ENCODE results near the gene C1QTNF8. TPM values are rescaled to one million over a fixed set of nuclear protein-coding genes. Genes with fewer than 3 reads are reported as not detected.

C1QTNF8 gene
- total and polyA plus RNA-seq, 2 of the 8 experiments (the other 6 are each of a cell fraction or from before 2014, with no cell fraction given), result not detected

DNA sequence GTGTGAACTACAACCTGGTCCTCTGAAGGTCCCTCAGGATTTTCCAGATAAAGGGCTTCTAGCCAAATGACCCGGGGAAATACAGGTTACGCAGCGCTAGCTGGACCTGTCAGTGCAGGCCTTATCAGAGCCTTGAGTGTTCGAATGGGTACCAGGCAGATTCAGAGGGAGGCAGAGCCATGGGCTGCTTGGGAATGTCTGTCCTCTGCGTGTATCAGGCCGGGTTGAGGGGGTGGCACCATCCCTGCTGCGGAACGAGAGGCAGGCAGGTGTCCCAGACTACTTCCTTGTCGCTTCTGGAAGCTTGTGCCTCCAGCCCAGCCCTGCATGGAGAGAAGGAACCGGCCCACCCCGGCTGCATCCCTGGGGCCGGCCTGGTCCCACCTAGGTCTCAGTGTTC, 57.1 kb downstream of the C1QTNF8 start (continued):
- TF ChIP-seq NRF1 (IDR thresholded peaks at IDR 0.05; ENCODE audit: low read depth, low read length), result no peak
- no peak for TF ChIP-seq RNF2 (IDR thresholded peaks at IDR 0.05; ENCODE audit: borderline replicate concordance, low read depth, low read length, missing control alignments, poor library complexity, severe bottlenecking)

Other genes starting within 250 kb of the C1QTNF8 start
- 3.5 and 5.1 TPM in 2 replicates for gene LMF1, start 125.3 kb downstream of the C1QTNF8 start, total RNA-seq (2021; fragmentation: NEBNext Ultra II Directional; extraction: Animal tissue kit (Norgen Biotek cat#: 25700))
- 9.0 and 9.1 TPM in 2 replicates for gene LMF1, start 125.3 kb downstream of the C1QTNF8 start, polyA plus RNA-seq (2011; rRNA removed)
- gene SOX8, start 114.5 kb downstream of the C1QTNF8 start, total RNA-seq (2021; fragmentation: NEBNext Ultra II Directional; extraction: Animal tissue kit (Norgen Biotek cat#: 25700)), result 5.7 and 6.4 TPM in 2 replicates
- 2.2 and 4.5 TPM in 2 replicates for gene SOX8, start 114.5 kb downstream of the C1QTNF8 start, polyA plus RNA-seq (2011; rRNA removed)
- gene SSTR5, start 23.5 kb downstream of the C1QTNF8 start, total RNA-seq (2021; fragmentation: NEBNext Ultra II Directional; extraction: Animal tissue kit (Norgen Biotek cat#: 25700)), result 0.31 and 0.56 TPM in 2 replicates
- 0.60 and 0.61 TPM in 2 replicates for gene SSTR5, start 23.5 kb downstream of the C1QTNF8 start, polyA plus RNA-seq (2011; rRNA removed)
- 27.2 and 28.7 TPM in 2 replicates for gene CACNA1H, start 56.9 kb upstream of the C1QTNF8 start, total RNA-seq (2021; fragmentation: NEBNext Ultra II Directional; extraction: Animal tissue kit (Norgen Biotek cat#: 25700))
- 14.0 and 27.4 TPM in 2 replicates for gene CACNA1H, start 56.9 kb upstream of the C1QTNF8 start, polyA plus RNA-seq (2011; rRNA removed)
- not detected in 2 replicates for gene TPSG1, start 129.0 kb upstream of the C1QTNF8 start, total RNA-seq (2021; fragmentation: NEBNext Ultra II Directional; extraction: Animal tissue kit (Norgen Biotek cat#: 25700))
- gene TPSG1, start 129.0 kb upstream of the C1QTNF8 start, polyA plus RNA-seq (2011; rRNA removed), result not detected in 2 replicates
- gene TPSB2, start 133.9 kb upstream of the C1QTNF8 start, total RNA-seq (2021; fragmentation: NEBNext Ultra II Directional; extraction: Animal tissue kit (Norgen Biotek cat#: 25700)), result not detected in 2 replicates
- gene TPSB2, start 133.9 kb upstream of the C1QTNF8 start, polyA plus RNA-seq (2011; rRNA removed), result 0.08 TPM in 1 of 2 replicates, not detected in the other
- gene TPSAB1, start 144.5 kb upstream of the C1QTNF8 start, total RNA-seq (2021; fragmentation: NEBNext Ultra II Directional; extraction: Animal tissue kit (Norgen Biotek cat#: 25700)), result not detected in 2 replicates
- gene TPSAB1, start 144.5 kb upstream of the C1QTNF8 start, polyA plus RNA-seq (2011; rRNA removed), result 0.09 TPM in 2 replicates
- not detected in 2 replicates for gene TPSD1, start 159.8 kb upstream of the C1QTNF8 start, total RNA-seq (2021; fragmentation: NEBNext Ultra II Directional; extraction: Animal tissue kit (Norgen Biotek cat#: 25700))
- 0.26 and 0.61 TPM in 2 replicates for gene TPSD1, start 159.8 kb upstream of the C1QTNF8 start, polyA plus RNA-seq (2011; rRNA removed)
- 268 and 272 TPM in 2 replicates for gene UBE2I, start 213.4 kb upstream of the C1QTNF8 start, total RNA-seq (2021; fragmentation: NEBNext Ultra II Directional; extraction: Animal tissue kit (Norgen Biotek cat#: 25700))
- gene UBE2I, start 213.4 kb upstream of the C1QTNF8 start, polyA plus RNA-seq (2011; rRNA removed), result 148 and 162 TPM in 2 replicates
- gene BAIAP3, start 237.4 kb upstream of the C1QTNF8 start, total RNA-seq (2021; fragmentation: NEBNext Ultra II Directional; extraction: Animal tissue kit (Norgen Biotek cat#: 25700)), result 6.8 and 7.9 TPM in 2 replicates
- 2.9 and 6.3 TPM in 2 replicates for gene BAIAP3, start 237.4 kb upstream of the C1QTNF8 start, polyA plus RNA-seq (2011; rRNA removed)

Measured in H1 (cell line).